ENCODE results near the gene OR6N2.

The OR6N2 gene

DNA sequence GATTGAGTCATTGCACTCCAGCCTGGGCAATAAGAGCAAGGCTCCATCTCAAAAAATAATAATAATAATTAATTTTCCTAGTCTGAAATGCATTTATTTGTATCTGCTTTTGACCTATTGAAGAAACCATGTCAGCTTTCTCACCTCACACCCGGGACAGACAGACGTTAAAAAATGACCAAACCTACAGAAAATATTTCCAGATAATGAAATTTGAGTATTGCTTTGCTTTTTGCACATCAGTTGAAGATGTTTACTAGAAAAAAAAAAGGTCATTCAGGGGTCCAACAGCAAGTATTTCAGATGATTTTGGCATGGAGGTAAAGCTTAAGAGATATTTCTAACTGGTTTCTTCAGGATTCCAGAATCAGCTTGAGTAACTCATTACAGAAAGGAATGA, 26.6 kb downstream of the OR6N2 start, which contains the start of gene OR6K6:
TSS of gene OR6K6 (plus strand) at position 301 of the 400 bp plus-strand sequence. CDS start 168 bp downstream, outside the sequence.
- no peak for DNase-seq (ENCODE audit: low read depth in 2 of 2)

DNA sequence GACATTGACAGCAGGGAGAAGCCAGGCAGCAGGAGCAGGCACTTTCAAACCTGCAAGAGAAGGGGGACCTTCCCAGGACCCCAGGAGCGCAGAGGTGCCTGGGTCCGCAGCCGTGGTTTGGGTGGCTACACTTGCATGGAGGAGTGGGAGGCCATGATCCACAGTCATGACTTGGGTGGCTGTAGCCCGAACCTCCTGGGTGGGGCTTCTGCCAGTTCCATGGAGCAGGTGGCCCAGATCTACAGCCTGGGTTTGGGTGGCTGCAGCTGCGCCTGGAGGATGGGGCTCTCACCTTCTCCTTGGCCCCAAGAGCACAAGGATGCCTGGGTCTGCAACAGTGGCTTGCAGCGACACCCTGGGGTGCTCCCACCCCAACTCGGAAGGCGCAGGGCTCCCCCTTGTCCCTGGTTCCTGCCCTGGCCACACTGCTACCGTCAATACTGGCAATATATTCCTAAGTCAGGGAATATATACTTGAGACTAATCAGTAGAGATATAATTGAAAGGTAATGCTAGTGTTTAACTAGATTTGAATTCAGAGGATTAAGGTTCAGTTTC, 28.8 kb downstream of the OR6N2 start:
- DNase-seq (ENCODE audit: low read depth in 2 of 2) = no peak

DNA sequence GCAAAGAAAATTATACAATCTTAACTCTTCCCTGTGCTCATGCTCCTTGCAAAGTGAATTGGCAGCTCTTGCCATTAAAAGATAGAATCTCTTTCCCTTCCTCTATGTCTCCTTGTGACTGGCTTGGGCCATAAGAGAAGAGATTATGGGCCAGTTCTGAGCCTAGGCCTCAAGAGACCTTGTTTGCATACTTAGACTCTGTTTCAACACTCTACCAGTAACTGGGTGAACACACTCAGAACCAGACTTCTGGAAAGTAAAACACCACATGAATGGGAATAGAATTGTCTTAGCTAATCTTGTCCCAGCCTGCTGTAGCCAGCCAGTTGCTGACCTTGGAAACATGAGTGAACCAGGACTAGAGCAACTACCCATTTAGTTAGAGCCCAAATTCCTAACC, 45.2 kb downstream of the OR6N2 start:
- no peak for DNase-seq (ENCODE audit: low read depth in 2 of 2)

DNA sequence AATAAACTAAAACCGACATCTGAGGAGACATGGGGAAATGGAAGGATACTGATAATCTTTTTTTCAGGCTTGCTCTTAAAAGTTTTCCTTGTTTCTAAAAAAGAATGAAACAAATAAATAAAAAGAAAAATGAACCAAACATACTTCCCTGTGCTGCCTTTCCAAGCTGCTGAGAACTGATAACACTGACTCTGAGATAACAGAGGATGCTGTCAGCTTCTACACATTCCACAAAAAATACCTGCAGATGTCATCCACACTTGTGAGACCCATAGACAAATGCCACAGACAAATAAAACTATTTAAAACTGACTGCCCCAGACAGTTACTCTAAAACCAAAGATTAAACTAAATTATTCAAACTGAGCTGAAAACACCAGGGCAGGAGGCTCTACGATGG, 48.5 kb downstream of the OR6N2 start:
- no peak for DNase-seq (ENCODE audit: low read depth in 2 of 2)

DNA sequence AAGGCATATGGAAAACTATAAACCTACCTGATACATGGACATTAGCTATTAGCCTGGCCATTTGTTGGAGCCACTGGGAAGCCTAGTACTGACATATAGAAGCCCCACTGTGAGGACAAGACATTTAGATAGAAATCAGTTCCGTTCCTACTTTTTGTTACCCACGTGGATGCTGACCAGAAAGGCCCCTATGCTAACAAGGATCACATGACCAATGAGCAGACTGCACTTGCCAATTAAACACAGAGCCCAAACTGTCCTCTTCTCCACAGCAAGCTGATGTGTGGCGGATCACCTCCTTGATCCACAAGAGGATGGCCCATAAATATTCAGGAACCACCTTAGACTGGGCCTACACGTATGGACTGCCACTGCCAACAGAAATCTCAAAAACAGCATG, 49.3 kb downstream of the OR6N2 start:
- DNase-seq (ENCODE audit: low read depth in 2 of 2) = no peak

DNA sequence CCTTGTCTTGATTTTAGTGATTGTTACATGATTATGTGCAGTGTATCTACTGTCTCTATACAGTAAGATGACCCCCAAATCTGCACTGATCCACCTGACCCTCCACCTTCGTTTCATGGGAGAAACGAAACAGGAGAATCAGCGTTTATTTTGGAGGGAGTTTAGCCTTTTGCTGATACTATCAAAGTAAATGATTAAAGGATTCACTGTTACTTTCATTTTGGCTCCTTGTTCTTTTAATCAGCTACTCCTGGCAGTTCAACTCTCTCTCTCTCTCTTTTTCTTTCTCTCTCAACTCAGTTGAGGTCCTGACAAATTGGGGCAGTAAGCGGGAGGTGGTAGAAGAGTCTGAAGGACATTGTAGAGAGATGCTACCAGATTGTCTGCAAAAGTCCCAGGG, 50.6 kb downstream of the OR6N2 start:
- DNase-seq (ENCODE audit: low read depth in 2 of 2) = no peak

DNA sequence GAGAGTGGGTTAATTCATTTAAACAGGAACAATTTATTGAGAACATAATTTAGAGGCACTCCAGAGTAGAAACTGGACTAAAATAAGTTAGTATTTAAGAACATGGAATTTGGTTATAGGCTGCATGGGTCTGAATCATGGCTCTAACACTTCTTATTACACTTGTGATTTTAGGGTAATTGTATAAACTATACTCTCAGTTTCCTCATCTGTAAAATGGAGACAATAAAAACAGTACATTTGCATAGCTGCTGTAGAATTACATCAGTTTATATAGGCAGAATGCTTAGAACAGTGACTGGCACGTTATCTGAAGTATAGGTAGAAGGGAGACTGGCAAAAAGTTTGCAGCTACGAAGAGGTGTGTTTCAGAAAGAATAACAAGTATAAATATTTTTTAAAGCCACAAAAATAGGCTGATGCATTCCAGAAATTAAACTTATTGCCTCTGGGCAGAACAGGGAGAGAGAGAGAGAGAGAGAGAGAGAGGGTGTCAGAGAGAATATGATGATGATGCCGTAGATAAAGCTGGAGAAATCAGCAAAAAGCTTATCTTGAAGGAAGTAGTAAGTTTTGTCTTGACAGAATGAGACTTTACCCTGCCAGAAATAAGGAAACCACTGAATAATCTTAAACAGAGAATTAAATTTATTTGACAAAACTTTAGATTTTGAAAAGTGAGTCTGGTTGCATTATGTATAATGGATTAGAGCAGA, 52.3 kb downstream of the OR6N2 start:
- DNase-seq (ENCODE audit: low read depth in 2 of 2) = no peak

DNA sequence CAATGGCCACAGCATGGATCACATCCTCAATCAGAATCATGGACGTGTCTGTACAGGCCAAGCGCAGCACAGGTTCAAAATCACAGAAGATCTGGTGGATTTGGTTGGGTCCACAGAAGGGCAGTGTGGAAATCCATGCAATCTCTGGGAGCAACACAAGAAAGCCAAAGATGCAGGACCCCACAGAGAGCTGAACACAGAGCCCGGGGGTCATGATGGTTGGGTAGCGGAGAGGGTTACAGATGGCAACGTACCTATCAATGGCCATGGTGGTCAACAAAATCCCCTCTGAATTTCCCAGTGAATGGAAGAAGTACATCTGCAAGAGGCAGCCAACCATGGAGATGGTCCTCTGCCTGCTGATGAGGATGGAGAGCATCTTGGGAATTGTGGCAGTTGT, 56.6 kb downstream of the OR6N2 start:
- DNase-seq (ENCODE audit: low read depth in 2 of 2) = no peak
